Kidney epithelial cell (primary cell): ENCODE results near the gene FOXR1. TPM values are rescaled to one million over a fixed set of nuclear protein-coding genes. Genes with fewer than 3 reads are reported as not detected.
A peak's percentile ranks its signal among the peaks of the same experiment; 100 is the strongest.

Source experiments
- DNase-seq: peaks from one replicate; pipeline ENCODE4 v3.0.0-alpha.2; 2010; ENCODE audit warnings: low read depth
- H3K27me3 ChIP-seq: 2 replicates; pipeline ENCODE4 v1.6.0; 2011; ENCODE audit warnings: low read length; ENCODE audit not compliant: control insufficient read depth, insufficient read depth
- H3K36me3 ChIP-seq: 2 replicates; pipeline ENCODE4 v1.5.1; 2011; ENCODE audit warnings: low read length; ENCODE audit not compliant: control insufficient read depth, insufficient read depth
- H3K4me3 ChIP-seq: 2 replicates; pipeline ENCODE4 v1.5.1; 2011; ENCODE audit warnings: low read depth, mild to moderate bottlenecking, control low read depth, low read length
- total RNA-seq: library from RNA; depleted of rRNA; stranded (reverse); fragments of >200 nt; gene quantifications from 2 replicates; pipeline ENCODE4 v1.2.3, GENCODE V29; 2015
- TF ChIP-seq, protein P1 (sequence below): IDR thresholded peaks from 2 replicates; pipeline ENCODE4 v1.5.1; 2011; ENCODE audit warnings: mild to moderate bottlenecking, moderate library complexity, low read length, control low read depth, inconsistent platforms; ENCODE audit not compliant: insufficient read depth, poor library complexity, severe bottlenecking

Gene FOXR1
- total RNA-seq, 1 donor from 2014 or later = not detected

- Histone ChIP-seq H3K27me3 (no peaks in the 10 kb centered on the region), H3K36me3 (peaks cover 1% of the 10 kb centered on the region), H3K4me3 (peak within 1 kb of the TSS; percentile 90)
- TF ChIP-seq, protein P1, sequence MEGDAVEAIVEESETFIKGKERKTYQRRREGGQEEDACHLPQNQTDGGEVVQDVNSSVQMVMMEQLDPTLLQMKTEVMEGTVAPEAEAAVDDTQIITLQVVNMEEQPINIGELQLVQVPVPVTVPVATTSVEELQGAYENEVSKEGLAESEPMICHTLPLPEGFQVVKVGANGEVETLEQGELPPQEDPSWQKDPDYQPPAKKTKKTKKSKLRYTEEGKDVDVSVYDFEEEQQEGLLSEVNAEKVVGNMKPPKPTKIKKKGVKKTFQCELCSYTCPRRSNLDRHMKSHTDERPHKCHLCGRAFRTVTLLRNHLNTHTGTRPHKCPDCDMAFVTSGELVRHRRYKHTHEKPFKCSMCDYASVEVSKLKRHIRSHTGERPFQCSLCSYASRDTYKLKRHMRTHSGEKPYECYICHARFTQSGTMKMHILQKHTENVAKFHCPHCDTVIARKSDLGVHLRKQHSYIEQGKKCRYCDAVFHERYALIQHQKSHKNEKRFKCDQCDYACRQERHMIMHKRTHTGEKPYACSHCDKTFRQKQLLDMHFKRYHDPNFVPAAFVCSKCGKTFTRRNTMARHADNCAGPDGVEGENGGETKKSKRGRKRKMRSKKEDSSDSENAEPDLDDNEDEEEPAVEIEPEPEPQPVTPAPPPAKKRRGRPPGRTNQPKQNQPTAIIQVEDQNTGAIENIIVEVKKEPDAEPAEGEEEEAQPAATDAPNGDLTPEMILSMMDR = no peak
- peak; percentile 54 for DNase-seq
These were observed 26.2 kb downstream of the FOXR1 start, which contains the start of gene CENATAC for GRCh38 chr11:118997627-118998387. Gene CENATAC, plus strand, starts transcription at chr11:118998138. Its CDS starts 60 bp downstream, at chr11:118998198.

DNA sequence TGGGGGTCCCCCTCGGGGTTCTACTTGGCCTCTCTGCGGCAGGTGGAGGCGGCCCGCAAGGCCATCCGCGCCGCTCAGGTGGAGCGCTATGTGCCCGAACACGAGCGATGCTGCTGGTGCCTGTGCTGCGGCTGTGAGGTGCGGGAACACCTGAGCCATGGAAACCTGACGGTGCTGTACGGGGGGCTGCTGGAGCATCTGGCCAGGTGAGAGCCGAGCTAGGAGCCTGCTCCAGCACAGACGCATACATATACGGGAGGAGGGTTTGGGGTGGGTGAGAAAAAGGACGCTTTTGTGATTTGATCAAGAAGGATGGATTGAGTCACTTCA is 26.8 kb downstream of the FOXR1 start:
- TF ChIP-seq, protein P1 = no peak
- no peak for DNase-seq
- H3K4me3 ChIP-seq = peak overlapping the region; percentile 90
- H3K27me3 ChIP-seq = no peaks in the 10 kb centered on the region
- peaks cover 1% of the 10 kb centered on the region for H3K36me3 ChIP-seq

- Histone ChIP-seq H3K27me3 (no peaks in the 10 kb centered on the region), H3K4me3 (peak overlapping the region; percentile 90), H3K36me3 (peaks cover 1% of the 10 kb centered on the region)
- TF ChIP-seq, protein P1 = no peak
- peak; percentile 62 for DNase-seq
These were observed 27.3 kb downstream of the FOXR1 start for GRCh38 chr11:118998822-118999221.

- H3K4me3 ChIP-seq = no peak overlapping the region
- TF ChIP-seq, protein P1 = no peak
- no peak for DNase-seq
- H3K36me3 ChIP-seq = peaks cover 1% of the 10 kb centered on the region
- H3K27me3 ChIP-seq = no peaks in the 10 kb centered on the region
These were observed 29.3 kb downstream of the FOXR1 start for GRCh38 chr11:119000906-119001305.

- no peak overlapping the region for H3K4me3 ChIP-seq
- H3K36me3 ChIP-seq = peaks cover 3% of the 10 kb centered on the region
- no peaks in the 10 kb centered on the region for H3K27me3 ChIP-seq
- TF ChIP-seq, protein P1 = no peak
- DNase-seq = no peak
These were observed 35.1 kb downstream of the FOXR1 start for GRCh38 chr11:119006656-119007055.

DNA sequence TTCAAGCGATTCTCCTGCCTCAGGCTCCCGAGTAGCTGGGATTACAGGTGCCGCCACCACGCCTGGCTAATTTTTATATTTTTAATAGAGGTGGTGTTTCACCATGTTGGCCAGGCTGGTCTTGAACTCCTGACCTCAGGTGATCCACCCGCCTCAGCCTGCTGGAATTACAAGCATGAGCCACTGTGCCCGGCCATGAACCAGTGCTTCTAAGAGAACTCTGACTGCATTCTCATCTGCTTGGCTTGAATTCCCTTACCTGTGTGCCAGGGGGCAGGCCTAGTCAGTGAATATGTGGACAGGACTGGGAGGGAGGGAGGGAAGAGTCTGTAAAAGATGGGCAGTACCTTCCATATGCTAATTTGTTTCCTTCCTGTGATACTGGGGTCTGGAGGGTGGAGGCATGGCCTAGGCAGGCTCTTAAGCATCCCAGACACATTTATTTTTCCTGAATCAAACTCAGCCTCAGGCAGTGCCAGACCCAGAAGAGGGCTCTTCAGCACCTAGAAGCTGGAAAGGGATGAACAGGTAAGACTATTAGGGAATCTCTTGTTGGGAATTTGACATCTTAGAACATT is 40.0 kb downstream of the FOXR1 start:
- DNase-seq = no peak
- TF ChIP-seq, protein P1 = no peak
- Histone ChIP-seq H3K27me3 (no peaks in the 10 kb centered on the region), H3K36me3 (peaks cover 1% of the 10 kb centered on the region), H3K4me3 (no peak overlapping the region)
